ENCODE data around the gene NPY1R.

NPY1R gene

DNA sequence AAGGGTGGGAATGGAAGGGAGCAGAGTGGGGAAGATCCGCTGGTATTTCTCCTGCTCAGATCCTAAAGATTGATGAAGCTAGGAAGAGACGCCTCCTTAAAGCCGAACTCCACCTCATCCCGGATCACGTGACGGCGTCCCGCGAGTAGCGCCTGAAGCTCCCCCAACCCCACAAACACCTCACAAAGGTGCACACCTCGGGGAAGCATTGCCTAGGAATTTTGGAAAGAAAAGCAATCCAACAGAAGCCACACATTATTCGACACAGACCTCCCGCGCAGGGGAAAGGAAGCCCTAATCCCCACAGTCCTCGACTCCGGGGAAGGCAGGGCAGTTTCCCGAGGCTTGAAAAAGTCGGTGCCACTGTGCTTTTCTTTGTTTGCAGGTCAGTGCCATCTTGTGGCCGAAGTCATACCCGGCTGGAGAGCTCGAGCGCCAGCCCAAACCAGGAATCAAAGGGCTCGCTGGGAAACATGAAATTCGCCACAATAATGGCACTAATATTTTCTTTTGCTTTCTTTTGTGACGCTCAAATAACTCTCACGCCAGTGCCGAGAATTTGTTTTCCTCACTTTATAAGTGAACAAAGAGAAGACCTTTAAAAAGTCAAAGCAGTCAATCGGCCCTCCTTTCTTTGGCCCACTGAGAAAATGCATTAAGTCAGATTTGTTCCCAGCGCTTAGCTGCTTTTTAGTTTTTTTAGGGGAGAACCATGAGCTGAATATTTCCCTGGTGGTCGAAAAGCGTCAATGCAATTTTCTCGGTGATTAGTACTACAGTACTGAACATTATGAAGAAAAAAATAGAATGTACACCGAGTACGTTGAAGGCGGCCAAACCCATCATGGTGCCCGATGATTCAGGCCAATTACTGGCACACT, at the start of gene NPY1R:
TSS of gene NPY1R (minus strand) at position 71 of the 881 bp plus-strand sequence. CDS start 6,042 bp downstream, outside the sequence.
- H3K36me3 ChIP-seq = no peaks in the 10 kb centered on the region
- H3K27me3 ChIP-seq = peaks cover 96% of the 10 kb centered on the region
- H3K27ac ChIP-seq = no peak within 1 kb of the TSS
- no peaks in the 10 kb centered on the region for H3K9me3 ChIP-seq
- TF ChIP-seq, protein P1, sequence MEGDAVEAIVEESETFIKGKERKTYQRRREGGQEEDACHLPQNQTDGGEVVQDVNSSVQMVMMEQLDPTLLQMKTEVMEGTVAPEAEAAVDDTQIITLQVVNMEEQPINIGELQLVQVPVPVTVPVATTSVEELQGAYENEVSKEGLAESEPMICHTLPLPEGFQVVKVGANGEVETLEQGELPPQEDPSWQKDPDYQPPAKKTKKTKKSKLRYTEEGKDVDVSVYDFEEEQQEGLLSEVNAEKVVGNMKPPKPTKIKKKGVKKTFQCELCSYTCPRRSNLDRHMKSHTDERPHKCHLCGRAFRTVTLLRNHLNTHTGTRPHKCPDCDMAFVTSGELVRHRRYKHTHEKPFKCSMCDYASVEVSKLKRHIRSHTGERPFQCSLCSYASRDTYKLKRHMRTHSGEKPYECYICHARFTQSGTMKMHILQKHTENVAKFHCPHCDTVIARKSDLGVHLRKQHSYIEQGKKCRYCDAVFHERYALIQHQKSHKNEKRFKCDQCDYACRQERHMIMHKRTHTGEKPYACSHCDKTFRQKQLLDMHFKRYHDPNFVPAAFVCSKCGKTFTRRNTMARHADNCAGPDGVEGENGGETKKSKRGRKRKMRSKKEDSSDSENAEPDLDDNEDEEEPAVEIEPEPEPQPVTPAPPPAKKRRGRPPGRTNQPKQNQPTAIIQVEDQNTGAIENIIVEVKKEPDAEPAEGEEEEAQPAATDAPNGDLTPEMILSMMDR (IDR thresholded peaks at IDR 0.05) = no peak
- H3K4me1 ChIP-seq (ENCODE audit: control insufficient read depth in 1 of 2, insufficient read depth in 1 of 2, low read depth in 1 of 2, low read length in 1 of 2) = no peaks in the 10 kb centered on the region
- H3K4me3 ChIP-seq (ENCODE audit: low read depth in 1 of 2, low read length in 1 of 2) = no peak within 1 kb of the TSS

GRCh38 chr4:163380703-163381102, 48.3 kb upstream of the NPY1R start:
- TF ChIP-seq, protein P1 (IDR thresholded peaks at IDR 0.05) = no peak
- no peaks in the 10 kb centered on the region for H3K27me3 ChIP-seq
- H3K27ac ChIP-seq = no peak overlapping the region
- H3K36me3 ChIP-seq = no peaks in the 10 kb centered on the region
- no peaks in the 10 kb centered on the region for H3K4me1 ChIP-seq (ENCODE audit: control insufficient read depth in 1 of 2, insufficient read depth in 1 of 2, low read depth in 1 of 2, low read length in 1 of 2)
- H3K4me3 ChIP-seq (ENCODE audit: low read depth in 1 of 2, low read length in 1 of 2) = no peak overlapping the region
- no peaks in the 10 kb centered on the region for H3K9me3 ChIP-seq

GRCh38 chr4:163378661-163379060, 46.3 kb upstream of the NPY1R start:
- Histone ChIP-seq H3K36me3 (no peaks in the 10 kb centered on the region), H3K4me3 (ENCODE audit: low read depth in 1 of 2, low read length in 1 of 2) (no peak overlapping the region), H3K27ac (no peak overlapping the region), H3K9me3 (no peaks in the 10 kb centered on the region), H3K27me3 (no peaks in the 10 kb centered on the region), H3K4me1 (ENCODE audit: control insufficient read depth in 1 of 2, insufficient read depth in 1 of 2, low read depth in 1 of 2, low read length in 1 of 2) (no peaks in the 10 kb centered on the region)
- TF ChIP-seq, protein P1 (IDR thresholded peaks at IDR 0.05) = no peak

DNA sequence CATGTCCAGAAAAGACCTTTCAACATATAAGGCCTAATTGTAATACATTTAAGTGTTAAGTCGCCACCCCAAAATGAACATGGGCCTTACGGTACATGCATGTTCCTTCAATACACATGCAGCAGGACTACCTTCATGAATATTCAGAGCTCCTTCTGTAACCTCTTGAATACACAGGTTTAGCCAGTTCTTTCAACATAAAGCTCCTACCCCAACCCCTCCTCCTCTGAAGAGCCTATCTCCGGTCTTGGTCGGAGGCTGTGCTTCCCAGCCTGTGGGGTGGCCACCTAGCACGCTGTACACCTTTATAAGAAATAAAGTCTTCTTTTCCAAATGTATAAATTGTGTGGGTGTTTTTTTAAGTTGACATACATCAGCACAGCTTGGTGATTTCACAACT, 39.6 kb upstream of the NPY1R start:
- TF ChIP-seq, protein P1 (IDR thresholded peaks at IDR 0.05) = no peak
- H3K36me3 ChIP-seq = no peaks in the 10 kb centered on the region
- H3K27ac ChIP-seq = no peak overlapping the region
- no peaks in the 10 kb centered on the region for H3K9me3 ChIP-seq
- no peak overlapping the region for H3K4me3 ChIP-seq (ENCODE audit: low read depth in 1 of 2, low read length in 1 of 2)
- H3K27me3 ChIP-seq = no peaks in the 10 kb centered on the region
- no peaks in the 10 kb centered on the region for H3K4me1 ChIP-seq (ENCODE audit: control insufficient read depth in 1 of 2, insufficient read depth in 1 of 2, low read depth in 1 of 2, low read length in 1 of 2)

GRCh38 chr4:163367651-163368050, 35.3 kb upstream of the NPY1R start:
- TF ChIP-seq, protein P1 (IDR thresholded peaks at IDR 0.05) = no peak
- Histone ChIP-seq H3K4me3 (ENCODE audit: low read depth in 1 of 2, low read length in 1 of 2) (no peak overlapping the region), H3K36me3 (no peaks in the 10 kb centered on the region), H3K27ac (no peak overlapping the region), H3K27me3 (no peaks in the 10 kb centered on the region), H3K4me1 (ENCODE audit: control insufficient read depth in 1 of 2, insufficient read depth in 1 of 2, low read depth in 1 of 2, low read length in 1 of 2) (no peaks in the 10 kb centered on the region), H3K9me3 (no peaks in the 10 kb centered on the region)

All from neutrophil (primary cell).